ENCODE data around the gene CSF2RB.

The CSF2RB gene

DNA sequence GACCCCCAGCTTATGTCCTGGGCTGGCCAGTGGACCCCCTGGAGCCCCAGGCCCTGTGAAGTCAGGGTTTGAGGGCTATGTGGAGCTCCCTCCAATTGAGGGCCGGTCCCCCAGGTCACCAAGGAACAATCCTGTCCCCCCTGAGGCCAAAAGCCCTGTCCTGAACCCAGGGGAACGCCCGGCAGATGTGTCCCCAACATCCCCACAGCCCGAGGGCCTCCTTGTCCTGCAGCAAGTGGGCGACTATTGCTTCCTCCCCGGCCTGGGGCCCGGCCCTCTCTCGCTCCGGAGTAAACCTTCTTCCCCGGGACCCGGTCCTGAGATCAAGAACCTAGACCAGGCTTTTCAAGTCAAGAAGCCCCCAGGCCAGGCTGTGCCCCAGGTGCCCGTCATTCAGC is 24.6 kb downstream of the CSF2RB start:
- no peak for DNase-seq

- no peak for DNase-seq
Measured at GRCh38 chr22:36938886-36939285, 25.5 kb downstream of the CSF2RB start.

GRCh38 chr22:36940676-36941075 is 27.2 kb downstream of the CSF2RB start:
- DNase-seq, result no peak

DNA sequence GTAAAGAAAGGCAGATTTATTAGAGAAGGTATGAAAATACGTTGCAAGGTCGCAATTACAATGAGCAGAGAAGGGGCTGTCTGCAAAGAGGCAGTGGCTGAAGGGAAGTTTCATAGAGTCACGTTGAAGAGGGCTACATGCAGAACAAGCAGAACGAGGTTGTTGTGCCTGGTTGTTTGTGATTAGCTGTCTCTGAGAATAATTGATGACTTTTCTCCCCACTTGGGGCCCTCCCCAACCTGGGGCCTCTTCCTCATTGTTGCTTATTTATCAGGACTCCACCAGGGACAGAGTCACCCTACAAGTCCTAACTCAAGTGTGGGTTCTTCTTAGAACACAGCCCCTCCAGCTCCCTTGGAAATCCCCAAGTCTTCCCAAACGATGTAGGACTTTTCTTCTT is 29.1 kb downstream of the CSF2RB start:
- no peak for DNase-seq

- DNase-seq, result no peak
Measured at GRCh38 chr22:36946421-36947158, 33.2 kb downstream of the CSF2RB start.

GRCh38 chr22:36948273-36949225 is 35.1 kb downstream of the CSF2RB start:
- DNase-seq, result no peak

GRCh38 chr22:36950797-36951590 is 37.6 kb downstream of the CSF2RB start:
- DNase-seq, result no peak

GRCh38 chr22:36951746-36952145 is 38.3 kb downstream of the CSF2RB start:
- no peak for DNase-seq

- no peak for DNase-seq
Measured at GRCh38 chr22:36953239-36954080, 40.0 kb downstream of the CSF2RB start.

DNA sequence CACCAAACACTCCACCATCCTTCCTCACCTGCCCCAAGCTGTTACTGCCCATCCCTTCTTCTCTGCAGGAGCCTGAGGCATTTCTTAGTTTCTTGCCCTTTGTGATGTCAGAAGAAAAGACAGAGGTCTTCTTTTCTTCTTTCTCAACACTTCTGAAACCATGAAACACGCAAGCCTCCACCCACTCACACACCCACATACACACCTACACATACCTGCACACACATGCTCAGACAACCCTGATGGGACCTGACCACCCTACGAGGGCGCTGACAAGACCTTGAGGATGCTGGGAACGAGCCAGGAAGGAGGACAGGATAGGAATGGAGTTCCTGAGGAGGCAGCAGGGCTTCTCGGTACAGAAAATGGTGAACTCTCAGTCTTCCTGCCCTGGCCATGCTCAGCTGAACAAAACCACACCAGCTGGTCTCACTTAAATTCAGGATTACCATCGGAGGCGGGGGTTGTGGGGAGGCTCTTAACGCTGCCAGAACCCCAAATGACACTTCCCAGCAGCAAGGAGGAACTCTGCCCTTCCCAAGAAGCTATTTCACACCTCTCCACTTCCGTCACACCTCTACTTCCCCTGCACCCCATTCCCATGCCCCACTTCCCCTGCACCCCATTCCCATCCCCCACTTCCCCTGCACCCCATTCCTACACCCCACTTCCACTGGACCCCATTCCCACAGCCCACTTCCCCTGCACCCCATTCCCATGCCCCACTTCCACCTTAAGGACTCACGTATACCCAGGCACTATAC is 41.0 kb downstream of the CSF2RB start:
- DNase-seq, result no peak

- DNase-seq, result no peak
Measured at GRCh38 chr22:36955691-36956090, 42.3 kb downstream of the CSF2RB start.

GRCh38 chr22:36958366-36958765 is 44.9 kb downstream of the CSF2RB start:
- DNase-seq, result no peak

GRCh38 chr22:36961626-36962025 is 48.2 kb downstream of the CSF2RB start:
- DNase-seq, result no peak

- DNase-seq, result no peak
Measured at GRCh38 chr22:36963302-36963701, 49.9 kb downstream of the CSF2RB start.

DNA sequence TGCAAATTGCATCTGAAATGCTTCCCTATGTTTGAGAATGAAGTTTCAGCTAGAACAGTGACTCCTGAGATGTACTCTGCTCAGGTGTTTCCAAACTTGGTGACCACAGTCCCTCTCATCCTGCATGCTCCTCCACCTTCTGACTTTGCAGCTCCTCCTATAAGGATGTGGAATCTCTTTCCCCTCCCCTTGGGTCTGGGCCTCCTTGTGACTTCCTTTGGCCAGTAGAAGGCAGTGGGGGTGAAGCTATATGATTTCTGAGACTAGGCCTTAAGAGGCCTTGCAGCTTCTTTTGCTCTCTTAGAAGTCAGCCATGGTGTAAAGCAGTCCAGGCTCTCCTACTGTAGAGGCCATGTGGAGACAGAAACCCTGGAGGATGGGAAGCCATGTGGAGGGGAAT is 50.7 kb downstream of the CSF2RB start:
- no peak for DNase-seq

DNA sequence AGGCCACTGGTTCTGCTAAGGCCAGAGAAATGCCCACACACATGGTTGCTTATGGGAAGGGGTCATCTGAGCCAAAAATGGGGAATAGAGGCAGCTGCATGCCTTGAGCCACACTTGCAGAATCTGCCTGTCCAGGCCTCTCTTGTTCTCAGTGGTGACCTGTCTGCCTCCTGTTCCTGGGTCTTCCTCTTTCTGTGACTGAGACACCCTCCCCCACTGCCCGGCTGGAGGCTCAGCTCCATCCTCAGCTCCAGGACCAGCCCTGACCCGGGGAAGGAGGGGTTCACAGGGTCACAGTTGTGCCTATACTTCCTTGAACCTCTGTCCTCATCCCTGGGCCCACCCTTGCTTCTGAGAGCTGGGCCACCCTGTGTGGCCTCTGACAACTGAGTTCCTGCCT is 52.3 kb downstream of the CSF2RB start:
- no peak for DNase-seq

GRCh38 chr22:36966851-36967540 is 53.6 kb downstream of the CSF2RB start:
- no peak for DNase-seq

DNA sequence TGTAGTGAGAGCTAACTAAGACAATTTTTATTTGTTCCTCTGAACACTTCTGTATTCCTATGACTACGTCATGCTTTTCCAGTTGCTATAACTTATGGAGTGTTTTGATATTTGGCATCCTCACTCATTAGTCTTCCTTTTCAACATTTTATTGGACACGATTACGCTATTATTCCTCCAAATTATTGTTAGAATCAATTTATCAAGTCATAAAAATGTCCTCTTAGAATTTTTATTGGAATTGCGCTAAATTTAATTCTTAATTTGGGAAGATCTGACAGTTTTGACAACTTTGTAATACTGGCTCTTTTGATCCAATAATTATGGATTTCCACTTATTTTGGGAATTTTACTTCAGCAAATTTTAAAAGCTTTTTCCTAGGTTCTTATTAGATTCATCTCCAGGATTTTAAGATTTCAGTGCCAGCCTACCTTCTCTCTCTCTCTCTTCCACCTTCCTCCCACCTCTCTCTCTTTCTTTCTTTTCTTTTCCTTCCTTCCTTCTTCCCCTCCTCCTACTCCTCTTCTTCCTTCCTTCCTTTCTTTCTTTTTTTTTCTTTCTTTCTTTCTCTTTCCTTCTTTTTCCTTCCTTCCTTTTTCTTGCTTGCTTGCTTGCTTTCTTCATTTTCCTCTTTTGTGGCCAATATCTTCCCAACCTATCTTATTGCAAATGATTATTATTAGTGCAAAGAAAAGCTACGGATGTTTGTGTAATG is 55.0 kb downstream of the CSF2RB start:
- DNase-seq, result no peak

DNA sequence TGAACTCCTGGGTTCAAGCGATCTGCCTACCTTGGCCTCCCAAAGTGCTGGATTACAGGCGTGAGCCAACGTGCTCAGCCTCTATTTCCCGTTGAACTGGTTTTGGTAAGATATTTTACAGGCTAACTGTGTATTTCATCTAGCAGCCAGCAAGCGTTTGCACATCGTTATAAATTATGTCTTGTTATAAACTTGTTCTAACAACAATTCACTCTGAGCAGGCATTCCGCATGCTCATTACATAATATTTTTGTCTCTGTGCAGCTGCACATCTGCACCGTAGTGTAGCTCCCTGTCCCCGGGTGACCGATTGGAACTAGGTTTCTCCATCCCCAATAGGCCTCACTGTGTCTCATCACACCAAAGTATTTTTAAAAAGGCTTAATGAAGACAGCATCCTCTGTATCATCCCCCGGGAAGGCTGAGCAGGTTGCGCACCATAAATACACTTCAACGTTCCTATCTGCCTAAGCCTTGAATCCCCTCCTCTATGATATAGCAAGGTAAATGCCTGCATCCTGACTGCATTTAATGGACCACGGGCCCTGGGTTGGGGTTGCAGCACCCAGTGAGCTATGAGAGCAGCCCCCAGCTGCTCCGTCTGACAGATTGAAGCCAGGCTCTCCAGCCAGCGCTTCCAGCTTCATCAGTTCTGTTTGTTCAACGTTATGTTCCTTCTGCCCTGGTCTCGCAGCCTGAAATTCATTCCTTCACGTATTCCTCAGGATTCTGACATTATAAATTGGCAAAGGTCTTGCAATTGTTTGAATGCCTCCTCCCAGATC is 58.1 kb downstream of the CSF2RB start:
- no peak for DNase-seq
